GM13976 (cell line): ENCODE results near the gene OSBPL5.

ENCODE experiments used
- DNase-seq: peaks from one replicate; pipeline ENCODE4 v3.0.0; 2012; ENCODE audit warnings: low spot score
- CTCF ChIP-seq: IDR thresholded peaks from 2 replicates; pipeline ENCODE4 v1.5.1; 2012; ENCODE audit warnings: borderline replicate concordance, mild to moderate bottlenecking; ENCODE audit not compliant: insufficient read depth; ENCODE audit errors: extremely low read depth, missing control alignments, control extremely low read depth
- in situ Hi-C: fragments of 300-500 bp; cut with MboI; formaldehyde crosslinking; loops from one replicate; pipeline ENCODE4 v1.12.0; 2022; ENCODE audit warnings: low sequenced_read_pairs, mixed read lengths, inconsistent platforms; ENCODE audit not compliant: unreplicated experiment

OSBPL5 gene

DNA sequence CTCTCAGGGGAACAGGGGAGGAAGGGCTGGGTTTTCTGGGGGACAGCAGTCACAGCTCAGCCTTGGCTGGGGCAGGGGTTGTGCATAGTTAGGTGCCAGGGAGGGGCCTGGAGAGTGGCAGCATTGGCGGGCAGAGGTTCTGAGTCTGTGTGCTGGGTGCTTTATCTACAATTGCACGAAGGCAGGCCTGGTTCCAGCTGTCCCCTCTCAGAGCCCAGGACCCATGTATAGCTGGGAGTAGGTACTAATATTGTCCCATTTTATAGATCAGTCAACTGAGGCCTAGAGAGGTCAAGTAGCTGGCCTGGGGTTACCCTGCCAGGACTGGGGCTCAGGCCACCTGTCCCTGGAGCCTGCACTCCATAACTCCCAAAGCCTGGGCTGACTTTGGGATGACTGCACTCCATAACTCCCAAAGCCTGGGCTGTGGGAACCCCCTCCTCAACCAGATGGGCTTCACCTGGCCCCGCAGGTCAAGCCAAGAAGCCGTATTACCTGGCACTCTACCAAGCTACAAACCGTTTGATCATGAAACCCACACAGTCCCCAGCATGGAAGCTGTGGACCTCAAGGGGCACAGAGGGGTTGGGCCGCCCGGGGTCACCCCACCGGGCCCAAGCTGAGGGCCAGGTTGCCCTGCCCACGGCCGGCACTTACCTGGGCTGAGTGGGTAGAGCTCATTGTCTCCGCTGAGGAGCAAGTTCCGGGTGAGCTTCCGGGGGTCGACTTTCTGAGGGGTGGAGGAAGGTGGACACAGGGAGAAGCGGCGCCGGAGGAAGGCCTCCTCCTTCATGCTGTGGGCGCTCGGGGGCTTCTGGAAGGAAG, 36.5 kb downstream of the OSBPL5 start:
- in situ Hi-C loops: no loop called here
- DNase-seq: no peak
- no peak for TF ChIP-seq CTCF

GRCh38 chr11:3127706-3128355, 37.3 kb downstream of the OSBPL5 start:
- in situ Hi-C loops: no loop called here
- no peak for DNase-seq
- no peak for TF ChIP-seq CTCF

GRCh38 chr11:3126901-3127691, 38.0 kb downstream of the OSBPL5 start:
- no peak for DNase-seq
- in situ Hi-C loops: no loop called here
- no peak for TF ChIP-seq CTCF

DNA sequence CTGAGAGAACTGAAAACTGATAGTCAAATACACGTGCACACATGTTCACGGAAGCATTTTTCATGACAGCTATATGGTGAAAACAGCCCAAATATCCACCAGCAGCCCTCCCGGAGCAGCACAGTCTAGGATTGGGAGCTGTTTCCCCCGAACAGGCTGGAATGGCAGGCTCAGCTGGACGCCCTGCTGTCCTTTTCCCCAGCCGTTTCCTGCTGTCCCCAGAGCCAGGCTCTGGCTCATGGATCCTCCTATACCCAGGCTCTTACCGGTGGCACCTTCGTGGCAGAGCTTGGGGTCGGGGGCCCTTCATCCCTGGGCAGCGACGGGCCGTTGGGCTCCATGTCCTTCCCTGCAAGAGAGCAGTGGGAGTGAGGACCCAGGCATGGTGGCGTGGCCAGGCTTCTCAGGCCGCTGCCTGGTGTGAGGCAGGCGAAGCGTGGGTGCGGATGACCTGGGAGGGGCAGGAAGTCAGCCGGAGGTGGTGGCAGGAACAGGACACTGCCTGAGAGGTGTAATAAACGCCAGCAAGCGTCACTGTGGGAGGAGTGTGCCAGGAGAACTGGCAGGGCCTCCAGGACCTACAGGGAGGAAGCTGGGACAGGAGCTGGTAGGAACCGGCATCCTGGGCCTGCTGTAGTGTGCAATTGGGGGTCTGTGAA, 38.8 kb downstream of the OSBPL5 start:
- in situ Hi-C loops: no loop called here
- no peak for TF ChIP-seq CTCF

DNA sequence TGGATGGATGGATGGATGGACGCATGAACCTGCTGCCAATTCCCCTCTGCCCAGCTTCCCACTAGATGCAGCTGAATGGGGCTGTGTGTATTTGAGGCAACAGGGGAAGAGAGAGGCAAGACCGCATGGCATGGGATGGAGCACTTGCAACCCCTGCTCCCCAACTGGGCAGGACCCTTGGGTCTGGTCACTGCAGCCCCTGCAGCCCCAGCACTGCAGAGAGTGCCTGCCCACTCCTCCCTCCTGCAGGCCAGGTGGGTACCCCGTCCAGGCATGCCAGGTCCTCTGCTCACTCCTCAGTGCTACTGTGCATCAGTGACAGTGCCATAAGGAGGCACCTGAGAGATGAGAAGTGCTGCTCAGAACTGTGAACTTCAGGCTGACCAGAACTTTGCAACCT, 40.3 kb downstream of the OSBPL5 start:
- no peak for TF ChIP-seq CTCF
- in situ Hi-C loops: no loop called here
- no peak for DNase-seq

More for the DNA sequence above, 38.8 kb downstream of the OSBPL5 start:
- no peak for DNase-seq
